Natural killer cell (primary cell): Measurements from ENCODE around the gene EPM2A. TPM values are rescaled to one million over a fixed set of nuclear protein-coding genes. Genes with fewer than 3 reads are reported as not detected.

Experiments
- ATAC-seq, 3 donors: fragments of 150-1000 bp in 2 of 3; fragments of 200-7000 bp in 1 of 3; cut with Tn5 transposase; 1 replicate in 1 of 3; 2 replicates in 2 of 3; pipeline ENCODE4 v1.10.0; 2021; ENCODE audit warnings: mild to moderate bottlenecking in 2 of 3, moderate library complexity in 2 of 3
- DNase-seq, 2 donors: peaks; one replicate each; pipeline versions ENCODE4 v3.0.0 to v3.0.0-alpha.2; 2013 to 2021; ENCODE audit warnings: mixed read lengths in 1 of 2
- H3K27ac ChIP-seq: one replicate; pipeline ENCODE4 v1.5.1; 2013; ENCODE audit warnings: mild to moderate bottlenecking, low read length
- H3K27me3 ChIP-seq: one replicate; pipeline ENCODE4 v1.6.1; 2013; ENCODE audit warnings: low read length; ENCODE audit not compliant: control insufficient read depth, insufficient read depth
- H3K36me3 ChIP-seq: one replicate; pipeline ENCODE4 v1.6.1; 2013; ENCODE audit warnings: low read length; ENCODE audit not compliant: control insufficient read depth, insufficient read depth
- H3K4me1 ChIP-seq: one replicate; pipeline ENCODE4 v1.6.1; 2013; ENCODE audit warnings: low read length; ENCODE audit not compliant: control insufficient read depth, insufficient read depth
- H3K4me3 ChIP-seq: one replicate; pipeline ENCODE4 v1.5.1; 2013; ENCODE audit warnings: low read length
- H3K9me3 ChIP-seq: one replicate; pipeline ENCODE4 v1.6.1; 2013; ENCODE audit warnings: low read length; ENCODE audit not compliant: control insufficient read depth, insufficient read depth
- H3K27ac Mint-ChIP-seq, 2 donors: one replicate each; pipeline ENCODE4 v1.8.0; 2022; ENCODE audit warnings: mild to moderate bottlenecking in 2 of 2, mixed read lengths in 2 of 2, moderate library complexity in 1 of 2
- H3K27me3 Mint-ChIP-seq, 2 donors: one replicate each; pipeline ENCODE4 v1.8.0; 2022; ENCODE audit warnings: low read depth in 2 of 2, mixed read lengths in 2 of 2
- H3K36me3 Mint-ChIP-seq: one replicate; pipeline ENCODE4 v1.8.0; 2022; ENCODE audit warnings: mixed read lengths
- H3K4me1 Mint-ChIP-seq, 2 donors: one replicate each; pipeline ENCODE4 v1.8.0; 2022; ENCODE audit warnings: mixed read lengths in 2 of 2
- H3K4me3 Mint-ChIP-seq: one replicate; pipeline ENCODE4 v1.8.0; 2022; ENCODE audit warnings: mild to moderate bottlenecking, moderate library complexity, mixed read lengths
- H3K9me3 Mint-ChIP-seq, 2 donors: one replicate each; pipeline ENCODE4 v1.8.0; 2022; ENCODE audit warnings: mixed read lengths in 2 of 2
- CTCF ChIP-seq: fragments of 200-600 bp; IDR thresholded peaks from one replicate; pipeline ENCODE4 v1.8.0; 2022; ENCODE audit warnings: antibody characterized with exemption
- WGBS: methylation state at CpG from one replicate; pipeline ENCODE4 v1.1.7; 2013; ENCODE audit warnings: missing lambda C conversion rate; ENCODE audit not compliant: insufficient coverage; 5-methylcytosine and 5-hydroxymethylcytosine counted together
- intact Hi-C: fragments of 100-400 bp; cut with micrococcal nuclease; formaldehyde crosslinking; loops from one replicate; pipeline ENCODE4 v1.14.2; 2022
- total RNA-seq, 4 donors: library from RNA; stranded (reverse); fragments of 120-200 nt in 1 of 4; gene quantifications; one replicate each; pipeline versions ENCODE4 v1.2.3 to v1.2.4, GENCODE V29; 2013 to 2022

EPM2A gene
- total RNA-seq, 3 donors from 2014 or later (not counting 1 experiment from before 2014, with no cell fraction given): 5.2 to 6.9 (median 6.7) TPM

GRCh38 chr6:145772846-145773245, 37.5 kb upstream of the EPM2A start:
- no peaks in the 10 kb centered on the region for H3K27me3 ChIP-seq
- Mint-ChIP-seq H3K4me1 (no peaks in the 10 kb centered on the region), H3K9me3 (peaks cover 2 to 3% of the 10 kb centered on the region in 2 donors), H3K27ac (no peak overlapping the region), H3K4me3 (no peak overlapping the region), H3K27me3 (peaks cover 6 to 9% of the 10 kb centered on the region in 2 donors), H3K36me3 (no peaks in the 10 kb centered on the region)
- H3K27ac ChIP-seq: no peak overlapping the region
- DNase-seq: no peak
- intact Hi-C loops: no loop called here
- no peak overlapping the region for H3K4me3 ChIP-seq
- no peaks in the 10 kb centered on the region for H3K4me1 ChIP-seq
- TF ChIP-seq CTCF: no peak
- WGBS: no CpG with 5 or more reads among the region's 1 CpG
- H3K36me3 ChIP-seq: no peaks in the 10 kb centered on the region
- H3K9me3 ChIP-seq: no peaks in the 10 kb centered on the region
- no peak for ATAC-seq

- no peaks in the 10 kb centered on the region for H3K9me3 Mint-ChIP-seq
- no peaks in the 10 kb centered on the region for H3K36me3 Mint-ChIP-seq
- H3K4me1 Mint-ChIP-seq: no peaks in the 10 kb centered on the region
- no peak overlapping the region for H3K27ac Mint-ChIP-seq
- H3K36me3 ChIP-seq: no peaks in the 10 kb centered on the region
- no peaks in the 10 kb centered on the region for H3K27me3 Mint-ChIP-seq
- no peaks in the 10 kb centered on the region for H3K4me1 ChIP-seq
- intact Hi-C loops: no loop called here
- DNase-seq (no peak), ATAC-seq (no peak)
- H3K4me3 ChIP-seq: no peak overlapping the region
- H3K9me3 ChIP-seq: no peaks in the 10 kb centered on the region
- no peak overlapping the region for H3K4me3 Mint-ChIP-seq
- TF ChIP-seq CTCF: no peak
- H3K27me3 ChIP-seq: no peaks in the 10 kb centered on the region
- H3K27ac ChIP-seq: no peak overlapping the region
These were observed 30.1 kb upstream of the EPM2A start for GRCh38 chr6:145765449-145765848.

- Histone ChIP-seq H3K4me3 (no peak overlapping the region), H3K27ac (no peak overlapping the region), H3K36me3 (no peaks in the 10 kb centered on the region), H3K9me3 (no peaks in the 10 kb centered on the region), H3K4me1 (no peaks in the 10 kb centered on the region), H3K27me3 (no peaks in the 10 kb centered on the region)
- H3K4me3 Mint-ChIP-seq: no peak overlapping the region
- no peak for ATAC-seq
- no peak for TF ChIP-seq CTCF
- H3K27ac Mint-ChIP-seq: no peak overlapping the region
- no peaks in the 10 kb centered on the region for H3K36me3 Mint-ChIP-seq
- intact Hi-C loops: no loop called here
- no peaks in the 10 kb centered on the region for H3K9me3 Mint-ChIP-seq
- no peaks in the 10 kb centered on the region for H3K4me1 Mint-ChIP-seq
- no peak for DNase-seq
- no peaks in the 10 kb centered on the region for H3K27me3 Mint-ChIP-seq
These were observed 28.4 kb upstream of the EPM2A start for GRCh38 chr6:145763742-145764141.

GRCh38 chr6:145761584-145761983, 26.3 kb upstream of the EPM2A start:
- Histone ChIP-seq H3K27ac (no peak overlapping the region), H3K4me3 (no peak overlapping the region), H3K9me3 (no peaks in the 10 kb centered on the region), H3K27me3 (no peaks in the 10 kb centered on the region), H3K36me3 (no peaks in the 10 kb centered on the region), H3K4me1 (no peaks in the 10 kb centered on the region)
- no peak overlapping the region for H3K27ac Mint-ChIP-seq
- H3K9me3 Mint-ChIP-seq: no peaks in the 10 kb centered on the region
- no peaks in the 10 kb centered on the region for H3K27me3 Mint-ChIP-seq
- H3K4me3 Mint-ChIP-seq: no peak overlapping the region
- DNase-seq (peak in 1 of 2 donors; percentile 15), ATAC-seq (no peak)
- no peaks in the 10 kb centered on the region for H3K36me3 Mint-ChIP-seq
- H3K4me1 Mint-ChIP-seq: no peaks in the 10 kb centered on the region
- TF ChIP-seq CTCF: no peak
- intact Hi-C loops: no loop called here
